Stimulated activated CD4-positive, alpha-beta T cell treated with anti-CD3 and anti-CD28 coated beads, Interleukin-2, amount 100 ng/mL, for 4 hours (primary cell): ENCODE results near the gene NAA40.
"Not testable (repeated sequence)": the region's sequence is repeated elsewhere in the genome, so short reads cannot be mapped to it uniquely, and the experiment has no call there.

Source experiments
- DNase-seq: peaks from one replicate; pipeline ENCODE4 v3.0.0-alpha.2; 2020; ENCODE audit warnings: low read depth

NAA40 gene

DNA sequence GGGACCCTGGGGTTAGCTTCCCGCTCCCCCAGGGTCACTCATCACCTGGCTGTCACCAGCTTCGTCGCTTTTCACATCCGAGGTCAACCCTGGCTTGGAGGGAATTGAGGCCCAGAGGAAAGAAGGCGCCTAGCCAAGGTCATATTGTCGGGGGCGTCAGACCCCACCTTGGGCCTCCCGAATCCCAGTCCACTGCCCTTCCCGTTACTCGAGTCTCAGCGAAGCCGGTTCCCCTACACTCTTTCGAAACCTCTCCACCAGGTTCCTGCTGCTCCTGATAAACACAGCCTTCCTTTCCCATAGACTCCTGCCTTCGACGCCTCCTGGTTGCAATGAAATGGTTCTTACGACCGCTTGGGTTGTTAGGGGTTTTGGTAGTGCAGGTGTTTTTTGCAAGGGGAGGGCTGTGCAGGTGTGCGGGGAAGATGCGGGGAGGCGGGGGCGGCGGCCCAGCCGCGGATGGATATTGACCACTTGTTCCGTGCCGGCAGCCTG, 642 bp downstream of the NAA40 start:
- no peak for DNase-seq

GRCh38 chr11:63940786-63941185, 2.0 kb downstream of the NAA40 start:
- DNase-seq: no peak

GRCh38 chr11:63941901-63942300, 3.1 kb downstream of the NAA40 start:
- DNase-seq: no peak

GRCh38 chr11:63942803-63943202, 4.0 kb downstream of the NAA40 start:
- DNase-seq: no peak

DNA sequence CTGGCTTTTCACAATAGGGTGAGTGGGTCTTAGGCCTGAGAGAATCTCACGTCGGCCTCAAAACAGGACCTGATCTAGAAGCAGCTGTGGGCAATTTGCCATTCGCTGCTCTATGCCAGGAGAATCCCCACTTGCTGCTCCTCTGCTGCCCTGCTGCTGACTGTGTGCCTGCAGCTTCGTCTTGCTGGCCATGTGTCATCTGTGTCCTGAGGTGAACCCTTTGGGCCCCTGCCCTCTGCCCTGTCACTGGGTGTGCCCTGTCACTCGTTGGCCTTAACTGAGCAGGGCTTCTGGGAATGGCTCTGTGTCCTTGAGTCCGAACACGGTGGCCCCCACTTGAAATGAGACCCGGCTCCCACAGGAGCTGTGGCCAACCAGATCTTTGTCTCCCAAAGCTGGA, 6.2 kb downstream of the NAA40 start:
- DNase-seq: no peak

DNA sequence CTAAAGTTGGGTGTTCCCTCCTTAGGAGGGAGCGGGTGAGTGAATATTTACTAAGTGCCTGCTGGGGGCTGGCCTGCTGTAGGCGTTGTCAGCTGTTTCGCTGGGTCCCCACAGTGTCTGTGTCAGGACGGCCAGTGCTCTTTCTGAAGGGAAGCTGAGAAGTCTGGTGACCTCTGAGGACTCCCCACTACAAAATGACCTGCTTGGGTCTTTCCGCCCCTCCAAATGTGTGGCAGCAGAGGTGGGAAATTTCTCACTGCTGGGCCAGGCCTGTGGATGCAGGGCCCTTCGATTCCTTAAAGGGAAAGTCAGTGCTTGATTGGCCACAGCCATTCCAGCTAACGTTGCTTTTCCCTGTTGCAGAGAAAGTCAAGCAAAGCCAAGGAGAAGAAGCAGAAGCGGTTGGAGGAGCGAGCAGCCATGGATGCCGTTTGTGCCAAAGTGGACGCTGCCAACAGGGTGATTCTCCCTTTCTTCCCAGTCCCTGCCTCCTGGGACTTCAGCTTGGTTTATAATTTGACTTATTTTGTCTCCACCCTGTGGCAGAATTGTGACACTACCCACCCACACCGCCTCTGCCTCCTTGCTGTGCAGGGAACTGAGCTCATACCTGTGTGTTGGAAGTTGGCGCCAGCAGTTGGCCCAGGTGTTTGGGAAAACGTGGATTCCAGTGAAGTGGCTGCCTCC, 6.8 kb downstream of the NAA40 start:
- DNase-seq: peak; percentile 29

DNA sequence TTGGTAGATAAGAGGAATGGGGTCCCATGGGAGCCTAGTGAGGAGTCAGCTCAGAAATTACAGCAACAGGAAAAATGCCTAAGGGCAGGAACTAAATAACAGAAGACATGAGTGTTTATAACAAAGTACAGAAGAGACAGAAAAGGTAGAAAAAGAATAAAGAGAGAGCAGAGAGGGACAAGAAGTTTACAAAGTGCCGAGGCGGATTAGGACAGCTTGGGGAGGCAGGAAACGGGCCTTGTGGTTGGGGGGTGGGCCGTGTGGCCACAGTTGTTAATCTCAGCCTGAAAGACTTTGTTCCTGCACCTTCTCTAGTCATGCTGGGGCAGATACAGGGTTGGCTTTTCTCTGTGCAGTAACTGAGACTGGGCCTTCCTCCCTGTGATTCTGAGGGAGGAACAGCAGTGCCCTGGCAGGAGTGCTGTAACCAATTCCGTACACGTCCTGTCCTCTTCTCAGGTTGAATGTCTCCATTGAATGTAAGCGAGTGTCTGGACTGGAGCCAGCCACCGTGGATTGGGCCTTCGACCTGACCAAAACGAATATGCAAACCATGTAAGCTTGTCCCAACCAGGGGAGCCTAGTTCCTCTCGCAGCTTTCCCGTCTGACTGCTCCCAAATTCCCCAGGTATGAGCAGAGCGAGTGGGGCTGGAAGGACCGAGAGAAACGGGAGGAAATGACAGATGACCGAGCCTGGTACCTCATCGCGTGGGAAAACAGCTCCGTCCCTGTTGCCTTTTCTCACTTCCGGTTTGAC, 13.2 kb downstream of the NAA40 start:
- DNase-seq: no peak

DNA sequence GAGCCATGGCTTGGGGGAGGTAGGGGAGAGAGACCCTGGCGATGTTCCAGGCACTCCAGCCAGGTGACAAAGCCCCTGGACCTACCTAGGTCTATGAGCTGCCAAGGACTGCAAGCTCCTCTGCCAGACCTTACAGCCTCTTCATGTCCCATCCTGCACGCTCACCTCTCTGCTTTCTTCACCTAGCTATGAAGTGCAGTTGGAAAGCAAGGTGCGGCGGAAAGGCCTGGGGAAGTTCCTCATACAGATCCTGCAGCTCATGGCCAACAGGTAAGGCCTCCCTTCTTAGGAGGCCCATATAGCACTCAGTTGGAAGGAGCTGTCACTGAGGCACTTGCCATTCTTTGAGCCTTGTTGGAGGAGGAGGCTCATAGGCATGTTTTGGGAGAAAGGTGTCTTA, 13.8 kb downstream of the NAA40 start:
- DNase-seq: no peak

- no peak for DNase-seq
Measured at GRCh38 chr11:63958008-63958407, 19.2 kb downstream of the NAA40 start.

- no peak for DNase-seq
Measured at GRCh38 chr11:63961608-63962412, 23.0 kb downstream of the NAA40 start.

DNA sequence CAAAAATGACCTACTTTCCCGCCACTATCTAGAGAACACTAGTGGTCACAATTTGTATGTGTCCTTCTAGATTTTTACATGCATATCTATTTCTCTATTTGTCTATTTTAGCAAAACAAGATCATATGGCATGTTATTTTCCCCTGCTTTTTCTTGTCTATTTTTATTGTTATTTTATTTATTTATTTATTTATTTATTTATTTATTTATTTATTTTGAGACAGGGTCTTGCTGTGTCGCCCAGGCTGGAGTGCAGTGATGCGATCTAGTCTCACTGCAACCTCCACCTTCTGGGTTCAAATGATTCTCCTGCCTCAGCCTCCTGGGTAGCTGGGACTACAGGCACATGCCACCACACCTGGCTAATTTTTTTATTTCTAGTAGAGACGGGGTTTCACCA, 25.1 kb downstream of the NAA40 start:
- not testable (repeated sequence) for DNase-seq

DNA sequence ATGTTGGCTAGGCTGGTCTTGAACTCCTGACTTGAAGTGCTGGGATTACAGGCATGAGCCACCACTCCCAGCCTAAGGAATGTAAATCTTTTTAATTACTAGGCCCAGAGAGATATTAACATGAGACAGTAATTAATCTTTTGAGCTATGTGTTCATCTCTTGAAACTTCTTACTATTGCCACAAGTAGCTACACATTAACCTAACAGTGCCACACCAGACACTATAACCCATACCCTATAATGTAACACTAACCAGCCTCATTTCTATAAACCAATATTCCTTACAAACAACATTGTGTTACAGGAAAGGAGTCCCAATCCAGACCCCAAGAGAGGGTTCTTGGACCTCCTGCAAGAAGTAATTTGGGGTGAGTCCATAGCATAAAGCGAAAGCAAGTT, 27.6 kb downstream of the NAA40 start:
- no peak for DNase-seq

GRCh38 chr11:63969461-63969860, 30.7 kb downstream of the NAA40 start:
- no peak for DNase-seq

DNA sequence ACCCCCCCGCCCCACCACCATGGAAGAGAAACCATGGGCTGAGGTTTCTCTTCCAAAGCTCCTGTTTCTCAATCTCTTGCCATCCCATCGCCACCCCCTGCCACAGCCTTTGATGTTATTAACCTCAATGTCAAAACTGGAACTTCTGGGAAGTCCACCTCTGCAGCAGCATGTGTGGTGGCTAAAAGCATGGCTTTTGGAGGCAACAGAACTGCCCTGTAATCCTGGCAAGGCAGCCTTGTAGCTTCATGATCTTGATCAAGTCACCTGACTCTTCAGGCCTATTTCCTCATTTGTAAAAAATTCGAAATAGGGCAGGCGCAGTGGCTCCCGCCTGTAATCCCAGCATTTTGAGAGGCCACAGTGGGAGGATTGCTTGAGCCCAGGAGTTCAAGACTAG, 32.1 kb downstream of the NAA40 start:
- no peak for DNase-seq

DNA sequence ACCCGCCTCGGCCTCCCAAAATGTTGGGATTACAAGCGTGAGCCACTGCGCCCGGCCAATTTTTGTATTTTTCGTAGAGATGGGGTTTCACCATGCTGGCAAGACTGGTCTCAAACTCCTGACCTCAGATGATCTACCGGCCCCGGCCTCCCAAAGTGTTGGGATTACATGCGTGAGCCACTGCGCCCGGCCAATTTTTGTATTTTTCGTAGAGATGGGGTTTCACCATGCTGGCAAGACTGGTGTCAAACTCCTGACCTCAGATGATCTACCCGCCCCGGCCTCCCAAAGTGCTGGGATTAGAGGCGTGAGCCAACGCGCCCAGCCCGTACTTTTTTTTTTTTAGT, 35.1 kb downstream of the NAA40 start:
- DNase-seq: not testable (repeated sequence)

GRCh38 chr11:63974259-63975143, 35.7 kb downstream of the NAA40 start, which contains the start of gene COX8A:
Gene COX8A (plus strand): TSS chr11:63974620. CDS start chr11:63974681, 61 bp downstream.
- peak; percentile 93 for DNase-seq

DNA sequence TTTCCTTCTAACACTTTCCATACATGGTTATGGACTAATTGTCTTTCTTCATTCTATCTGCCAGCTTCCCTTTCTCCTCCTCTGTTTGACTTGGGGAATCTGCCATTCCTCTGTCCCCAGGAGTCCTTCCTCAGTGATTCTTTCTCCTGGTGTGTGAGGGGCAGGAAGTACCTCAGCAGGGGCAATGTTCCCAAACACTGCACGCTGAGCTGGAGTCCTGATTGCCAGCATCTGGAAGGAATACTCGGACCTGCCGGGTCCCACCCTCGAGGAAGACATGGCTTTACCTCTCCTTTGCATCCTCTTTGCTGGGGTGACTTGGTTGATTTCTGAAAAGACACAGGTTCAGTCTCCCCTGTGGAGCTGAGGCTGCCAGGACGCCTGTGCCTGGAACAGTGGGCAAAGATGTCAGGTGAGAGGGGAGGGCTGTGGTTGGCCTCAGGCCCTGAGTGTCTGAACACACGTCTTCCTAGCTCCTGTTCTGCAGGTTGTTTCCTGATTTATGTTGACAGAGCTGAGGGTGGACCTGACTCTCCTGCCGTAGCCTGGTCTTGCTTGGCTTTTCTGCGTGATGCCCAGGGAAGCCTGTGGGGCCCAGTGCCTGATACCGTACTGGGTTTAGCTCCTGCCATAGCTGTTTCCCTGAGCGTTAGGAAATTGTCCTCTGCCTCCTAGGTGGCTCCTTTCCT, 39.9 kb downstream of the NAA40 start:
- no peak for DNase-seq

DNA sequence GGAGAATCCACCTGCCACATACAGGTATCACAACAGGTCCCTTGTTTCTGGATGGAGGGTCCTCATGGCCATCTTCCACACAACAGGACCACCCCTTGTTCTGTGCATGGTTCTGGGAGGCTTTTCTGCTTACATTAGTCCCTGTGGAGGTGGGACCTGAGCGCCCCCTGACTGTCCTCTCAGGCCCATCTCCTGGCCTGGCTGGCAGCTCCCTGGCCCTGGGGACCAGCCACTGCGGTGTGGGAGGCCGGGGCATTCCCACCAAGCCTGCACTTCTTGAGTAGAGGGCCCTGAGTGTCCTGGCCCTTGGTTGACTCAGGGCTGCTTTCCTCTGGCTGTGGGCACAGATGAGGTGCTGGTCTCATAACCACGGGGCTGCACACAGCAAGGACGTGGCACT, 40.6 kb downstream of the NAA40 start:
- no peak for DNase-seq

DNA sequence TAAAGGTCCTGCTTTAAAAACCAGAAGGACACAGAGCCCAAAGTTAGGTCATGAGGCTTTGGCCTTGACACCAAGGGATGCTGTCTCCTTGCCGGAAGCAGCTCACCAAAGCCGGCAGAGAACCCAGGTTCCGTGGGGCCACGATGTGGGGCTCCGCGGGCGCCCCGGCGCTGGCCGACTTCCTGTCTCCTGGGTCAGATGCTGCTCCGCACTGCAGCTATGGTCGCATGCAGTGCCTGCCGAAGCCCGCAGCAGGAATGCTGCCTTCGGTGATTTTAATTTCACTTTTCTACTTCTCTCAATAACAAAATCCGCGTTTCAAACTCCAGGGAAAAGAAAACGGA, 47.0 kb downstream of the NAA40 start:
- peak; percentile 47 for DNase-seq

DNA sequence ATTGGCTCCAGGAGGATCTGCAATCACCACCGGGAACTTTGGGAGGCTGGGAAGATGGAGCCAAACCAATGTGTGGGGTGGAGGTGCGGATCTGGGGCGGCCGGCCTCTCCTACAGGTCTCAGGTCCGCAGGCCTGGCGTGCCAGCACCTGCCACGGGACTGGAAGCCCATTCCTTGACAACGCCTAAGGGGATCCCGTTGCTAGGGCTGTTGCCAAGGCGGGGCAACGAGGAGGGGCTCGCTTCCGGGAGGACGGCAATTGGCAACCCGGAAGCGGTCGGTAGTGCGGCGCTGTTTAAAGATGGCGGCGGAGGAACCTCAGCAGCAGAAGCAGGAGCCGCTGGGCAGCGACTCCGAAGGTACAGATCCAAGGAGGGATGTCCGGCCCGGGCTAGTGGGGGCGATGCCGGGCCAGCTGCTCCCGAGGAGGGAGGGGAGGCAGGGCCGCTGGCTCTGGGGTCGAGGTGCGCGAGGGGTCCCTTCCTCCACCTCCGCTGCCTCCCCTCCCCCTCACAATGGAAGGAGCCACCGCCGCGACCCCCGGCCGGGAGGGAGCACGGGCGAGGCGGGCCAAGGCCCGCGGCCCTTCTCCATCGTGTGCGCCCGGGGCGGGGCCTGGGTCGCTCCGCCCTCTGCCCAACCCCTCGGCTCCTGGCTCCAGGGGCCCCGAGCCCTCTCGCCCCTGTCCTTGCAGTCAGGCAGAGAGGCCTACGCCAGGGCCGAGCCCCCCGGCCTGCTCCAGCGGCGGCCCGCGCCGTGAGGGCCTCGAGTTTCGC, 47.5 kb downstream of the NAA40 start, which contains the start of gene OTUB1:
TSS of gene OTUB1 (plus strand) at position 283 of the 776 bp plus-strand sequence. CDS start at position 302, 19 bp downstream.
- DNase-seq: peak; percentile 83
